ENCODE measurements around the gene ARAP1.

ARAP1 gene

DNA sequence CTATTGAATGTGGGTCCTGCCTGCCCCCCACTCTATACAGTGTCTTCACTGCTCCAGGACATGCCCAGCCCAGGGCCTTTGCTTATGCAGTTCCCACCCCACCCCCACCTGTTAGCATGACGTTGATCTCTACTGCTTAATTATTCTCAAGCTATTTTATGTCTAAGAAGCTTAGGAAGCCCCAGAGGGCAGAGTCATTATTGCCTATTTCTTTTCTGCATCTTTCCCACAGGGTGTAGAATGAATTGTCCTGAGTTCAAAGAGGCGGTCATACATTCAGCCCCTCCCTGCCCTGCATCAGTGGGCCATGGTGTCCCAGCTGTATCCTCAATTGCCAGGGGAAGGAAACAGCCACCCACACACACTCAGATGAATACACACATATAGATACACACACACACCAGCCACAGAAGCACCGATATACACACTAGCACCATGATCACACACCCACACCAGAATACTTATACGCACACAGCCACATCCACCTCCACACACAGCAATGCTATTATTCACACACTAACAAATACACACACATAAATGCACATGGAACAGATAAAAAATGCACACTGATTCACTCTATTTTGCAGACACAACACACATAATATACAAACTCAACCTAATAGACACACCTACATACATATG is 79.5 kb downstream of the ARAP1 start:
- in situ Hi-C loops (cut with MboI; ENCODE audit: low sequenced_read_pairs) = no loop called here
- DNase-seq (ENCODE audit: low spot score in 2 of 2) = no peak
- Histone ChIP-seq H3K4me1 (no peaks in the 10 kb centered on the region), H3K36me3 (replicated peaks) (no peaks in the 10 kb centered on the region), H3K27me3 (ENCODE audit: low read depth) (peaks cover 30% of the 10 kb centered on the region), H3K9me3 (no peaks in the 10 kb centered on the region; the same call in 1 of the 2 replicates), H3K4me3 (no peak overlapping the region)

DNA sequence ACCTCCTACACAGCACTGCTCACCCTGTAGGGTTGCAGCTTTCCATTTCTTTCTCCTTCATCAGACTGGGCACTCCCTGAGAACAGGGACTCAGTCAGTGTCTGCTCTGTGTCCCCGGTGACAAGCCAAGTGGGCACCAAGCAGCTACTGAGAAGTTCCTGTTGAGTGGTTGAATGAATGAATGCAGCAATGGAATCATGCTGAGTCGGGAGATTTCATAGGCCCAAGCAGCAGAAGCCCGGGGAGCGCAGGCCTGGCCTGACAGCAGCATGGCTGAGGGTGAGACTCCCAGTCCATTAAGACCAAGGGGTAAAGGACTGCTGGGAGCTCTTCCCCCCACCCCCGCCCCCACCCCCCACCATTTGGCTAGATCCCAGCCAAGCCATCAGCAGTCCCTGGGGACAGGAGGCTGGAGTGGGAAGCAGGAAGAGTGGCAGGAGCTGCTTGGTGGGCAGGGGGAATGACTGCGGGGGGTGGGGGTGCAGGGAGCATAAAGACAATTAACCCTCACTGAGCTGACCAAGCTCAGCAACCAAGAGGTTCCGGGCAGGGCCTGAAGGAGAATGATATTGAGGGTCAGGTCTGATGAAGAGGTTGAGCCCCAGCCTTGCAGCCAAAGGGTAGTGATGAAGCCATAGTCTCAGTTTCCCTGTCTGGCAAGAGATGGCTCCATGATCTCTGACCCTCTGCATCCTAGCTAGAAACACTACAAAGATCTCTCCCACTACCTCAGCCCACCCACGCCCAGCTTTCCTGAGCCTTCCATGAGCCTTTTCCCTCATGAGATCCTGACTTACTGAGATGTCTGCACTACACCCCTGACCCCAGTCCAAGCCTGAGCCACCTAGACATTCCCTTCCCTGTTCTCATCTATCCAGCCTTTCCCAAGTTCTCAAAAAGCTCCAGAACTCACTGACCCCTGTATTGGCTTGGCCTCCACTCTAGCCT is 80.8 kb downstream of the ARAP1 start:
- Histone ChIP-seq H3K9me3 (peaks cover 5% of the 10 kb centered on the region; the same call in 1 of the 2 replicates), H3K27me3 (ENCODE audit: low read depth) (peaks cover 21% of the 10 kb centered on the region), H3K4me3 (no peak overlapping the region), H3K4me1 (no peaks in the 10 kb centered on the region), H3K36me3 (replicated peaks) (no peaks in the 10 kb centered on the region)
- in situ Hi-C loops (cut with MboI; ENCODE audit: low sequenced_read_pairs) = no loop called here
- no peak for DNase-seq (ENCODE audit: low spot score in 2 of 2)

- no peak for DNase-seq (ENCODE audit: low spot score in 2 of 2)
- H3K4me1 ChIP-seq = no peaks in the 10 kb centered on the region
- in situ Hi-C loops (cut with MboI; ENCODE audit: low sequenced_read_pairs) = no loop called here
- H3K27me3 ChIP-seq (ENCODE audit: low read depth) = peaks cover 10% of the 10 kb centered on the region; the same call in 1 of the 2 replicates
- no peaks in the 10 kb centered on the region for H3K36me3 ChIP-seq (replicated peaks)
- H3K4me3 ChIP-seq = no peak overlapping the region
- H3K9me3 ChIP-seq = peaks cover 5% of the 10 kb centered on the region; the same call in 1 of the 2 replicates
Observed at GRCh38 chr11:72670041-72670440, 82.2 kb downstream of the ARAP1 start.

- no peak for DNase-seq (ENCODE audit: low spot score in 2 of 2)
- peaks cover 6% of the 10 kb centered on the region; the same call in 1 of the 2 replicates for H3K27me3 ChIP-seq (ENCODE audit: low read depth)
- no peaks in the 10 kb centered on the region for H3K36me3 ChIP-seq (replicated peaks)
- H3K4me3 ChIP-seq = no peak overlapping the region
- in situ Hi-C loops (cut with MboI; ENCODE audit: low sequenced_read_pairs) = no loop called here
- peaks cover 5% of the 10 kb centered on the region; the same call in 1 of the 2 replicates for H3K9me3 ChIP-seq
- no peaks in the 10 kb centered on the region for H3K4me1 ChIP-seq
Observed at GRCh38 chr11:72669527-72669926, 82.7 kb downstream of the ARAP1 start.

- peaks cover 5% of the 10 kb centered on the region; the same call in 1 of the 2 replicates for H3K27me3 ChIP-seq (ENCODE audit: low read depth)
- DNase-seq (ENCODE audit: low spot score in 2 of 2) = no peak
- in situ Hi-C loops (cut with MboI; ENCODE audit: low sequenced_read_pairs) = no loop called here
Observed at GRCh38 chr11:72668629-72669347, 83.4 kb downstream of the ARAP1 start.

DNA sequence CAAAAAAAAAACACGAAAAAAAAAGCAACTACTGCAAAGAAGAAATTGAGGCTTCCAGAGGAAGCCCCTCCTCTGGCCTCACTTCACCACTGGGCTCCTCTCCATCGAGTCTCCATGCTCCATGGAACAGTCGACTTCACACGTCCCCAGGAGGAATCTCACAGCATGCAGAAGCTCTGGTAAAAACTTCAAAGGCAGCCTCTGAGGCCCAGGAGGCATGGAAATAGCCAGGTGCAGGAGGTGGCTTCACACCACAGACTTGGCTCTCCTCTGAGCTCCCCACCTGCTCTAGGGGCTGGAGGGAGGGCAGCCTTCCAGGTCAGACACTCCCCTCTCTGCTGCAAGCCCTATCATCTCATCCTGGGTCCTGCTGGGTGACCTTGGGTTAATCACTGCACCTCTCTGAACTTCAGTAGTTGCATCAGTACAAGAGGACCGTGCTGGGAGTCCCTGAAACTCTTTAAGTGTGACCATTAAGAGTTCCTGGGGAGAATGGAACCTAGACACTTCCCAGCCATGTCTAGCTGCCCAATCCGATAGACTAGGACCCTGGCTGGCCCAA is 86.2 kb downstream of the ARAP1 start:
- Histone ChIP-seq H3K4me1 (no peaks in the 10 kb centered on the region), H3K27me3 (ENCODE audit: low read depth) (peaks cover 11% of the 10 kb centered on the region), H3K4me3 (no peak overlapping the region), H3K9me3 (peaks cover 5% of the 10 kb centered on the region; the same call in 1 of the 2 replicates), H3K36me3 (replicated peaks) (no peaks in the 10 kb centered on the region)
- DNase-seq (ENCODE audit: low spot score in 2 of 2) = no peak
- in situ Hi-C loops (cut with MboI; ENCODE audit: low sequenced_read_pairs) = no loop called here

More at GRCh38 chr11:72668629-72669347, 83.4 kb downstream of the ARAP1 start:
- H3K4me1 ChIP-seq = no peaks in the 10 kb centered on the region
- H3K36me3 ChIP-seq (replicated peaks) = no peaks in the 10 kb centered on the region
- H3K9me3 ChIP-seq = peaks cover 5% of the 10 kb centered on the region; the same call in 1 of the 2 replicates
- H3K4me3 ChIP-seq = no peak overlapping the region

DNA sequence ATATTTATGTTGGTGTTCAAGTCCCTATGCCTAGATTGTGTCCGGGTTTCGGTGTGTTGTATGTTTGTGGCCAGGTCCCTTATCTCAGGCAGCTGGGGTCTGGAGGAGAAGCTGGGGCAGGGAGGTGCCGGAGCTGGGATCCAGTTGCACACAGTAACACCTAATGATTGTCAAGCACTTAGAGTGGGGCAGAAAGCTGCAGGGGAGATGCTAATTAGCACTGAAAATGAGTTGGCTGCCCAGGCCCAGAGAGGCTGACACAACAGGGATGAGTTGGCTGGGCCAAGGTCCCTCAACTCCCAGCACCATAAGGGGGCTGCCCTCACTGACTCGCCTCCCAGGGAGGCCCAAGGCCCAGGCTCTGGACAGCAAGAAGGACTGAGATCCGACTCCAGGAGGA is 90.2 kb downstream of the ARAP1 start:
- Histone ChIP-seq H3K36me3 (replicated peaks) (no peaks in the 10 kb centered on the region), H3K27me3 (ENCODE audit: low read depth) (peaks cover 17% of the 10 kb centered on the region), H3K4me1 (no peaks in the 10 kb centered on the region), H3K4me3 (no peak overlapping the region), H3K9me3 (no peaks in the 10 kb centered on the region)
- in situ Hi-C loops (cut with MboI; ENCODE audit: low sequenced_read_pairs) = no loop called here
- no peak for DNase-seq (ENCODE audit: low spot score in 2 of 2)

DNA sequence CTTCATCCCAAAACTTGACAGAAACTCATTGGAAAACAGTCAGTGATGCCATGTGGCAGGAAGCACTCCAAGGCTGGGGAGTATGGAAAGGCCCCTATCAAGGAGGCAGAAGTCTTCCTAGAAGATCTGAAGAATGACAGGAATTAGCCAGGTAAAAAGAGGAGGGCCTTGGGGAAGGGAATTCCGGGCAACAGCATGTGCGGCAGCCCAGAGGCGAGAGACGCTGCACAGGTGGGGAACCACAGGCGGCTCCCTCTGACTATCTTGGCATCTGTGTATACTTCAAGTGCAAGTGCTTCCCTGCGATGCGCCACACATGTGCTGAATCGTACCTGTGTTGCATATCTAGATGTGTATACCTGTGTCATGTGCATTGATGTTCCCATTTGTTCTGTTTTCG is 90.7 kb downstream of the ARAP1 start:
- Histone ChIP-seq H3K4me3 (no peak overlapping the region), H3K9me3 (no peaks in the 10 kb centered on the region), H3K4me1 (no peaks in the 10 kb centered on the region), H3K36me3 (replicated peaks) (no peaks in the 10 kb centered on the region), H3K27me3 (ENCODE audit: low read depth) (peaks cover 17% of the 10 kb centered on the region)
- no peak for DNase-seq (ENCODE audit: low spot score in 2 of 2)
- in situ Hi-C loops (cut with MboI; ENCODE audit: low sequenced_read_pairs) = no loop called here

GRCh38 chr11:72658989-72659640 is 93.1 kb downstream of the ARAP1 start:
- peaks cover 17% of the 10 kb centered on the region for H3K27me3 ChIP-seq (ENCODE audit: low read depth)
- no peaks in the 10 kb centered on the region for H3K9me3 ChIP-seq
- H3K4me1 ChIP-seq = no peaks in the 10 kb centered on the region
- H3K4me3 ChIP-seq = no peak overlapping the region
- DNase-seq (ENCODE audit: low spot score in 2 of 2) = no peak
- H3K36me3 ChIP-seq (replicated peaks) = no peaks in the 10 kb centered on the region
- in situ Hi-C loops (cut with MboI; ENCODE audit: low sequenced_read_pairs) = no loop called here

GRCh38 chr11:72657411-72658100 is 94.7 kb downstream of the ARAP1 start:
- H3K4me3 ChIP-seq = no peak overlapping the region
- DNase-seq (ENCODE audit: low spot score in 2 of 2) = no peak
- H3K36me3 ChIP-seq (replicated peaks) = no peaks in the 10 kb centered on the region
- no peaks in the 10 kb centered on the region for H3K4me1 ChIP-seq
- no peaks in the 10 kb centered on the region for H3K9me3 ChIP-seq
- peaks cover 15% of the 10 kb centered on the region for H3K27me3 ChIP-seq (ENCODE audit: low read depth)
- in situ Hi-C loops (cut with MboI; ENCODE audit: low sequenced_read_pairs) = no loop called here

DNA sequence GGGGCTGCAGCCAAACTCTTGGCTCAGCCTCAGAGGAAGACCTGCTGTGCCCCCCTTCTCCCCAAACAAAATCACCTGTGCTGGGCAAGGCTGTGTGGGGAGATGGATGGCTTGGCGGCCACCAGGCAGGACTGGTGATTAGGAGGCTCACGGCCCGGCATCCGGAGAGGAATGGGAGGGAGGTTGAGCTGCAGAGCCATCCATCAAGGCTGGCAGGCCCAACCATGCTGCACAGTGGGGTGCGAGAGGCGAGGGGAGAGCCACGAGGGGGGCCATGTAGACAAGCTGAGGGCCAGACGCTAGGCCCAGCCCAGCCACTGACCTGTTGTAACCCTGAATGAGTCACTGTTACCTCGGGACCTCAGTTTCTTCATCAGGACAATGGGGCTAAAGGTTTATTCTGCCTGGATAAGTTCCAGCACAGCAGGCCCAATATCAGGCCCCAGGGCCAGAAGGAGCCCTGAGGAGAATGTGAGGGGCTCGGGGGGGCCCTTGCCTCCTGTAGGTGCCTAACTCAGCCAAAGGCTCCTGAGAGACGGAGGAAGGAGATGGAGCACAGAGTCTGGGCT is 96.2 kb downstream of the ARAP1 start:
- no peaks in the 10 kb centered on the region for H3K9me3 ChIP-seq
- no peaks in the 10 kb centered on the region for H3K4me1 ChIP-seq
- peaks cover 6% of the 10 kb centered on the region for H3K27me3 ChIP-seq (ENCODE audit: low read depth)
- in situ Hi-C loops (cut with MboI; ENCODE audit: low sequenced_read_pairs) = no loop called here
- no peaks in the 10 kb centered on the region for H3K36me3 ChIP-seq (replicated peaks)
- no peak for DNase-seq (ENCODE audit: low spot score in 2 of 2)
- no peak overlapping the region for H3K4me3 ChIP-seq

DNA sequence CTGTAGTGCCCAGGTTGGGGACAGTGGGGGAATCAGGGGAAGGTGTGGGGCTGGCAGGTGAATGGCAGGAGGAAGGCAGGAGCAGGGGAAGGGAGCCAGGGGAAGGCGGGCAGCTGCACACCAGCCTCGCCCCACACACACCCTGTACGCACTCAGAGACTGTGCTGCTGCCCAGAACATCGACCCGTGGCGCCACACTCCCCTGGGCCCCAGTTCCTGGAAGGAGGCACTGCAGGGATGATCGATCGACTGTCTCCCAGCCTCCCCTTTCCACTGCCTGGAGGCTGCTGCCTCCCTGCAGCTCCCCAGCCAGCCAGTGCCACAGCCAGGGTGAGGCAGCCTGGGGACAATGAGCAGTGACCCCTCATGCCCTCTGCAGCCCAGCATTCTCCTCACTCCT is 97.2 kb downstream of the ARAP1 start:
- Histone ChIP-seq H3K9me3 (no peaks in the 10 kb centered on the region), H3K36me3 (replicated peaks) (no peaks in the 10 kb centered on the region), H3K4me3 (no peak overlapping the region), H3K27me3 (ENCODE audit: low read depth) (peaks cover 5% of the 10 kb centered on the region), H3K4me1 (no peaks in the 10 kb centered on the region)
- in situ Hi-C loops (cut with MboI; ENCODE audit: low sequenced_read_pairs) = no loop called here
- DNase-seq (ENCODE audit: low spot score in 2 of 2) = no peak
